CD4-positive, alpha-beta memory T cell (primary cell): ENCODE measurements around the gene ABHD17C. TPM values are rescaled to one million over a fixed set of nuclear protein-coding genes. Genes with fewer than 3 reads are reported as not detected.

Experiments used
- CTCF ChIA-PET: fragments of 350-600 bp; sonication (Branson Sonifier 250); formaldehyde crosslinking; loops from one replicate; lab custom pipeline; 2021; ENCODE audit warnings: inconsistent platforms; ENCODE audit not compliant: partially characterized antibody; lab: Charles Lee
- POLR2A ChIA-PET: fragments of 350-600 bp; sonication (Branson Sonifier 250); formaldehyde crosslinking; loops from one replicate; lab custom pipeline; 2021; ENCODE audit not compliant: partially characterized antibody; lab: Charles Lee
- DNase-seq, 5 donors: peaks; one replicate each; pipeline versions ENCODE4 v3.0.0 to v3.0.0-alpha.2; 2020 to 2022; ENCODE audit warnings: mixed read lengths in 1 of 5
- H3K27ac ChIP-seq: one replicate; pipeline ENCODE4 v1.7.0; 2013; ENCODE audit warnings: low read depth, low read length
- H3K27me3 ChIP-seq: 2 replicates; pipeline ENCODE4 v1.7.0; 2013; ENCODE audit warnings: mild to moderate bottlenecking, low read length, moderate library complexity; ENCODE audit not compliant: insufficient read depth
- H3K36me3 ChIP-seq: 2 replicates; pipeline ENCODE4 v1.7.0; 2013; ENCODE audit warnings: mild to moderate bottlenecking, low read length, moderate library complexity; ENCODE audit not compliant: insufficient read depth
- H3K4me1 ChIP-seq: 2 replicates; pipeline ENCODE4 v1.7.0; 2013; ENCODE audit warnings: mild to moderate bottlenecking, low read length, moderate library complexity; ENCODE audit not compliant: insufficient read depth
- H3K4me3 ChIP-seq, 2 donors: one replicate each; pipeline ENCODE4 v1.7.0; 2013; ENCODE audit warnings: low read length in 2 of 2, mild to moderate bottlenecking in 1 of 2
- H3K9me3 ChIP-seq, 2 donors: one replicate each; pipeline ENCODE4 v1.7.0; 2013; ENCODE audit warnings: low read length in 2 of 2, control low read depth in 1 of 2; ENCODE audit not compliant: control insufficient read depth in 1 of 2
- H3K27ac Mint-ChIP-seq, 7 donors: one replicate each; pipeline ENCODE4 v1.8.0; 2020 to 2021; ENCODE audit warnings: mixed read lengths in 7 of 7, mild to moderate bottlenecking in 6 of 7, inconsistent platforms in 3 of 7, moderate library complexity in 3 of 7
- H3K27me3 Mint-ChIP-seq, 2 donors: one replicate each; pipeline ENCODE4 v1.8.0; 2020 to 2021; ENCODE audit warnings: mixed read lengths in 2 of 2
- H3K36me3 Mint-ChIP-seq, 2 donors: one replicate each; pipeline ENCODE4 v1.8.0; 2020 to 2021; ENCODE audit warnings: mixed read lengths in 2 of 2, inconsistent platforms in 1 of 2, mild to moderate bottlenecking in 1 of 2
- H3K4me1 Mint-ChIP-seq, 4 donors: one replicate each; pipeline ENCODE4 v1.8.0; 2020 to 2021; ENCODE audit warnings: mixed read lengths in 4 of 4, mild to moderate bottlenecking in 1 of 4
- H3K4me3 Mint-ChIP-seq, 8 donors: one replicate each; pipeline ENCODE4 v1.8.0; 2020 to 2021; ENCODE audit warnings: mixed read lengths in 8 of 8, mild to moderate bottlenecking in 7 of 8, moderate library complexity in 6 of 8, inconsistent platforms in 3 of 8
- H3K9me3 Mint-ChIP-seq, 8 donors: one replicate each; pipeline ENCODE4 v1.8.0; 2020 to 2021; ENCODE audit warnings: mixed read lengths in 8 of 8, mild to moderate bottlenecking in 5 of 8, inconsistent platforms in 3 of 8, moderate library complexity in 1 of 8
- intact Hi-C: fragments of 100-400 bp; cut with micrococcal nuclease; formaldehyde crosslinking; loops from one replicate; pipeline ENCODE4 v1.15.1; 2023
- polyA plus RNA-seq, 2 donors: library from polyadenylated mRNA; unstranded; fragments of 300-500 nt; fragmentation: Illumina TruSeq; gene quantifications; one replicate each; pipeline ENCODE4 v1.2.3, GENCODE V29; 2021
- total RNA-seq, 2 experiments: library from RNA; stranded (reverse); gene quantifications; one replicate each; pipeline ENCODE4 v1.2.3, GENCODE V29; 2021

ABHD17C gene
- total and polyA plus RNA-seq, 4 experiments from 2014 or later: 0.32 to 3.8 (median 3.4) TPM

DNA sequence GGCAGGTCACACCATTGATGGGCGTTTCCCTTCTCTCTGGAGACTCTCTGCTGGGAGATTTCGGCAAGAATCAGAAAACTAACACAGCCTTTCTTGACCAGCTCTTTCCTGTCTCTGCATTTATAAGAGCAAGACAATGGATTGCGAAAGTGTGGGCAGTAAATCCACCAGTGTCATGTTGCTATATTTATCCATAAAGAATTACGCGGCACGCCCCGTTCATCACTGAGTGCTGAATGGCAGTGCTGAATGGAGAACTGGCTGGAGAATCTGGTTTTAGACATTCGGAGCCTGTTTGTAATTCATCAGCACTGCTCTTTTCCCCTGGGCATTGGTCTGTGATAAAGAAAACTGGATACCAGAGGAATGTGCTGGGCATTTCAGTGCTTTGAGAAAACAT, 82.0 kb downstream of the ABHD17C start:
- Mint-ChIP-seq H3K27ac (no peak overlapping the region), H3K4me1 (peaks cover 3 to 10% (median 5%) of the 10 kb centered on the region in 4 donors), H3K27me3 (peaks cover 9 to 28% of the 10 kb centered on the region in 2 donors), H3K36me3 (no peaks in the 10 kb centered on the region), H3K4me3 (no peak overlapping the region), H3K9me3 (no peaks in the 10 kb centered on the region)
- H3K4me1 ChIP-seq: peaks cover 5% of the 10 kb centered on the region
- H3K9me3 ChIP-seq: no peaks in the 10 kb centered on the region
- no peaks in the 10 kb centered on the region for H3K36me3 ChIP-seq
- POLR2A ChIA-PET: no interaction called here
- no peak overlapping the region for H3K27ac ChIP-seq
- H3K27me3 ChIP-seq: peaks cover 22% of the 10 kb centered on the region
- CTCF ChIA-PET: interaction anchor here (0.8 to 9.1 kb wide), 22 partner anchors 9 to 489 kb away, joined by 3 to 138 read pairs (median 6); no protein-coding TSS in a partner anchor
- DNase-seq: no peak
- no peak overlapping the region for H3K4me3 ChIP-seq
- intact Hi-C loops: no loop called here

DNA sequence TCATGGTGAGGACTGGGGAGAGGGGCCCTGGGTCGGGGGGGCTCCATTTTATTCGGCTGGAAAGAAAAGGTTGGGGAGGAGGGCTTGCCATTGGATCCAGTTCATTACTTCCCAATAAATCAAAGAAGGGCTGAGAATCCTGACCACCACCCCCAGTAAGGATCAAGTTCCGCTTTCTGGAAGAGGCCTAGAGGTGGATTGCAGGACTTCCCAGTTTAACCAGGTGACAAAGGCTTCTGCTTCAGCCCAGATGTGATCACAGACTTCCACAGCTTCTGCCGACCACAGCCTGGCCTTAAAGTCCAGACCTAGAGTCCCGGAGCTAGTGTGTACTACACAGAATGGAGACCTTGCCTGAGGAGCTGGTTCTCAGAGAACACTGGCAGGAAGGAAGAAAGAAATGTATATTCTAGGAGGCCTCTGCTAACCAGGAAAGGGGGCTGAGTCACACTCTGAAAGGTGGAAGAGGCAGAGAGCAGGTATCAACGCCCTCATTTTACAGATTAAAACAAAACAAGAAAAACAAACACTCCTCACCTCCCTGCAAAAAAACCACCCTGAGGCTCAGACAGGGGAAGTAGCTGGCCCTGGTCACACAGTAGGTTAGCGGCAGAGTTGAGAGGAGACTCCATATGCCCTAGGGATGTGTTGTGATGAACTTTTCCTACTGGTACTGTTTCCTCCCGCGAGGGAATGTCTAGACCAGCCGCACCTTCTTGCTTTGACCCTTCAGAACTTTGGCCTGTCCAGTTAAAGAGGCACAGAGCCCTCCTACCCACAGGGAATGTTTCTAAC, 82.9 kb downstream of the ABHD17C start:
- Histone ChIP-seq H3K9me3 (no peaks in the 10 kb centered on the region), H3K4me3 (no peak overlapping the region), H3K27me3 (peaks cover 22% of the 10 kb centered on the region), H3K4me1 (peaks cover 5% of the 10 kb centered on the region), H3K36me3 (no peaks in the 10 kb centered on the region), H3K27ac (no peak overlapping the region)
- DNase-seq: no peak
- POLR2A ChIA-PET: no interaction called here
- intact Hi-C loops: no loop called here
- CTCF ChIA-PET: interaction anchor here (1.9 to 9.1 kb wide), 4 partner anchors 8 to 325 kb away, joined by 8 to 138 read pairs (median 18); no protein-coding TSS in a partner anchor
- H3K36me3 Mint-ChIP-seq: no peaks in the 10 kb centered on the region
- no peak overlapping the region for H3K27ac Mint-ChIP-seq
- no peaks in the 10 kb centered on the region for H3K9me3 Mint-ChIP-seq
- peaks cover 5 to 15% (median 7%) of the 10 kb centered on the region in 4 donors for H3K4me1 Mint-ChIP-seq
- peaks cover 9 to 28% of the 10 kb centered on the region in 2 donors for H3K27me3 Mint-ChIP-seq
- peak overlapping the region in 2 of 8 donors; percentile 40 for H3K4me3 Mint-ChIP-seq

DNA sequence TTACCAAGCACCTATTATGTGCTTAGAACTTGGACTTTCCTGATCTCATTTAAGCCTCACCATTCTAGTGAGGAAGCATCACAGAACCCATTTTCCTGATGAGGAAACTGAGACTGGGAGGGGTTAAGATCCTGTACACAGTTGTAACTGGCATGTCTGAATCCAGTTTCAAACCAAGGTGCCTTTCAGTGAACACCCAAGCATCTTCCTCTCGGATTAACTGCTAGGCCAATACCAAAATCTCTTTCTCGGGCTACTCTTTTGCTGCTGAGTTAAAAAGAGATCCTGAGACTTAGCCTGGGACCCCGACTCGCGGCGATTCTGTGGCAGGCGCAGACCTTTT, 83.5 kb downstream of the ABHD17C start:
- H3K27ac ChIP-seq: no peak overlapping the region
- Mint-ChIP-seq H3K4me3 (no peak overlapping the region), H3K27ac (no peak overlapping the region), H3K36me3 (no peaks in the 10 kb centered on the region), H3K27me3 (peaks cover 9 to 28% of the 10 kb centered on the region in 2 donors), H3K4me1 (peaks cover 8 to 21% (median 12%) of the 10 kb centered on the region in 4 donors), H3K9me3 (no peaks in the 10 kb centered on the region)
- H3K36me3 ChIP-seq: no peaks in the 10 kb centered on the region
- ChIA-PET CTCF (interaction anchor here (9.1 kb wide), 1 partner anchor 325 kb away, joined by 138 read pairs; no protein-coding TSS in a partner anchor), POLR2A (no interaction called here)
- peaks cover 22% of the 10 kb centered on the region for H3K27me3 ChIP-seq
- intact Hi-C loops: no loop called here
- H3K9me3 ChIP-seq: no peaks in the 10 kb centered on the region
- no peak overlapping the region for H3K4me3 ChIP-seq
- no peak for DNase-seq
- H3K4me1 ChIP-seq: peaks cover 5% of the 10 kb centered on the region

DNA sequence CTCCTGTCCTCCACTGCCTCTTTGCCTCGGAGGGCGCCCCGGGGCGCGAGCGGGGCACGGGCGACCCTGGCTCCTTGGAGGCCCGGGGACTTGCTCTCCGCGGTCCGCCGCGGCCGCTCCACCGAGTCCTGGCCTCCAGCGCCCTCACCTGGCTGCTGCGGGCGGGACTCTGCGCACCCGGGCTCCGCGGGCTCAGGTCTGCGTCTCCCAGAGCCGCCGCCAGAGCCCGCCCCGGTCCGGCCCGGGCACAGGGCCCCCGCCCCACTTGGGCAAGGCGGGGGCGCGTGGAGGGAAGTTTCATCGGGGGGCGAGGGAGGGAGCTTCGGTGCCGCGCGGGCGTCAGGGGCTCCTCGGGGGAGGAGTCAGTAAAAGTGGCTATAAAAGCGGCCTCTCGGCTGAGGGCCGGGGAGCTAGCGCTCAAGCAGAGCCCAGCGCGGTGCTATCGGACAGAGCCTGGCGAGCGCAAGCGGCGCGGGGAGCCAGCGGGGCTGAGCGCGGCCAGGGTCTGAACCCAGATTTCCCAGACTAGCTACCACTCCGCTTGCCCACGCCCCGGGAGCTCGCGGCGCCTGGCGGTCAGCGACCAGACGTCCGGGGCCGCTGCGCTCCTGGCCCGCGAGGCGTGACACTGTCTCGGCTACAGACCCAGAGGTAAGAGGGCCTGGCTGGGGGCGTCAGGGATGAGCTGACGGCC, 84.0 kb downstream of the ABHD17C start, which contains the start of gene CEMIP:
Gene CEMIP (plus strand): TSS at position 407 of the 694 bp plus-strand sequence. CDS start 94,510 bp downstream, outside the sequence.
- peak in 2 of 5 donors; percentile 9 to 14 for DNase-seq
- no peak within 1 kb of the TSS for H3K4me3 ChIP-seq
- ChIA-PET CTCF (interaction anchor here (0.6 to 9.1 kb wide), 2 partner anchors 181 to 326 kb away, joined by 3 to 138 read pairs; no protein-coding TSS in a partner anchor), POLR2A (no interaction called here)
- H3K36me3 ChIP-seq: no peaks in the 10 kb centered on the region
- H3K9me3 ChIP-seq: no peaks in the 10 kb centered on the region
- no peak within 1 kb of the TSS for H3K27ac ChIP-seq
- H3K27me3 Mint-ChIP-seq: peaks cover 9 to 28% of the 10 kb centered on the region in 2 donors
- no peaks in the 10 kb centered on the region for H3K9me3 Mint-ChIP-seq
- H3K27me3 ChIP-seq: peaks cover 22% of the 10 kb centered on the region
- no peak within 1 kb of the TSS for H3K27ac Mint-ChIP-seq
- no peaks in the 10 kb centered on the region for H3K36me3 Mint-ChIP-seq
- peaks cover 8 to 25% (median 12%) of the 10 kb centered on the region in 4 donors for H3K4me1 Mint-ChIP-seq
- intact Hi-C loops: no loop called here
- H3K4me1 ChIP-seq: peaks cover 5% of the 10 kb centered on the region
- peak within 1 kb of the TSS in 7 of 8 donors; percentile 35 to 81 (median 76) for H3K4me3 Mint-ChIP-seq

DNA sequence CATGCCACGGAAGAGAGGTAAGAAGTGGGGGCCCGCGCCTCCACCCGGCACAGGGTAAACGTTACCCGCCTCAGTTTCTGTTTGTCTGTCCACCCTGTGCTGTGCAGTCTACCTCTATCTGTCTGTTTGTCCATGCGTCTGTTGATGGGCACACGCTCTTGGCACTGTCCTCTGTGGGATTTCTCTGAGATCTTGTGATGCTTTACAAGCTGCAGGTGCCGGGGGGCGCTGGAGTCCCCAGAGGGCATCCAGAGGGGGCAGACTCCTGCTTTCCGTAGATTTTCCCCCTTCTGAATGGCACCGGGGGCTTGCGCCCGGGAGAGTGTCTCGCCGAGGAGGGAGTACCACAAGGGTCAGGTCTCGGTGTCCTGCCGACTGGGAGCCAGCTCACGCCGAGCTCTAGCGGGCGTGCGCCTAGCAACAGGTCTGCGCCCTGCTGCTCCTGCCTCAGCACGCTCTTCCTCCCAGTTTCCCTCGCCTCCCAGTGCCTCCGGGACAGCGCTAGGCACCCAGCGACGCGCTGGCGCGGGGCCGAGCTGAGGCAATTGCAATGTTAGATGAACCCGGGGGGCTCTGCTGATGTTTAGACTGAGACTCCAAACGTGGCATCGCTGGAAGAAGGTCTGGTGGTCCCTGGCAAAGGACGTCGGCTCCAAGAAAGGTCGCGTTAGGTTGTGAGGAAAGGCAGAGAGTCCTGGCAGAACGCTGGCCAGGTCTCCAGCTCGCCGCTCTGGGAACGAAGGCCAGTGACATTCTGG, 84.7 kb downstream of the ABHD17C start:
- Mint-ChIP-seq H3K9me3 (no peaks in the 10 kb centered on the region), H3K27ac (no peak overlapping the region), H3K27me3 (peaks cover 9 to 28% of the 10 kb centered on the region in 2 donors), H3K4me1 (peaks cover 8 to 25% (median 12%) of the 10 kb centered on the region in 4 donors), H3K36me3 (no peaks in the 10 kb centered on the region), H3K4me3 (peak overlapping the region in 7 of 8 donors; percentile 35 to 81 (median 76))
- no peak overlapping the region for H3K4me3 ChIP-seq
- H3K9me3 ChIP-seq: no peaks in the 10 kb centered on the region
- ChIA-PET CTCF (interaction anchor here (0.6 to 9.1 kb wide), 3 partner anchors 180 to 486 kb away, joined by 3 to 138 read pairs (median 3); no protein-coding TSS in a partner anchor), POLR2A (no interaction called here)
- no peaks in the 10 kb centered on the region for H3K36me3 ChIP-seq
- peaks cover 5% of the 10 kb centered on the region for H3K4me1 ChIP-seq
- DNase-seq: no peak
- peaks cover 22% of the 10 kb centered on the region for H3K27me3 ChIP-seq
- H3K27ac ChIP-seq: no peak overlapping the region
- intact Hi-C loops: loop anchor here (10.0 kb wide), 1 partner anchor 55 kb away; no protein-coding TSS in a partner anchor

DNA sequence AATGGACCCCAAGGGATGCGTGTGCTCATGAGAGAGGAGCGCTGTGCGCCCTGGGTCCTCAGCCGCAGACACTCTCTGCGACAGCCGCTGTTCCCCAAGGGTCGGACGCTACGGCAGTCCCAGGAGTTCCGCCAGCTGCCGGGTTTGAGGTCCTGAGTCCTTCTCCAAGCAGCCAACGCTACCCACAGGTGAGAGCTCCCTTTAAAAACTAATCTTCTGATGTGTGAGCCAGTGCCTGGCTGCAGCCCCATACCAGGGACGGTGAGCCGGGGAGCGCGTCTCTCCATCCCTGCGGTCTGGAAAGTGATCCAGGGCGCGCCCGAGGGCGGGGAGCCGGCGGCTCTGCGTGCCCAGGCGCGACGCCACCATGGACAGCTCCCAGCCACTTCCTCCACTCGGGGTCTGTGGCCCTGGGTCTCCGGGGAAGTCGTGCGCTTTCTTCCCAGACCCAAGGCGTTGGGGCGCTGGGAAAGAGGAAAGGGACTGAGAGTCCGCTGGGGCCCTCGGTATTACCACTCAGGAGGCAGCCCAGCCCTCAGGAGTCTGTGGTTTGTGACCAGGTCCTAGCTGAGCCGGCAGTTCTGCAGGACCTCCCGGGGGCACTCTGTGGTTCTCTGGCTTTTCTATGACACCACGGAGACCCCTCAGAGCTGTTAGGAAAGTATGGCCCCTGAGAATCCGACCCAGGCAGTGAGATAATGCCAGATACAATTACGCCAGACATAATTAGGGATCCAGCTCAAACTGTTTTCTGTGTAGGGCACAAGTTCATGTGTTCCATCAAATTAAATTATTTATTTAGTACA, 85.5 kb downstream of the ABHD17C start:
- Histone ChIP-seq H3K4me3 (no peak overlapping the region), H3K4me1 (peaks cover 5% of the 10 kb centered on the region), H3K36me3 (no peaks in the 10 kb centered on the region), H3K27me3 (peaks cover 22% of the 10 kb centered on the region), H3K27ac (no peak overlapping the region), H3K9me3 (no peaks in the 10 kb centered on the region)
- Mint-ChIP-seq H3K9me3 (no peaks in the 10 kb centered on the region), H3K27ac (no peak overlapping the region), H3K4me3 (peak overlapping the region in 1 of 8 donors; percentile 81), H3K4me1 (peaks cover 8 to 25% (median 14%) of the 10 kb centered on the region in 4 donors), H3K36me3 (no peaks in the 10 kb centered on the region), H3K27me3 (peaks cover 11 to 28% of the 10 kb centered on the region in 2 donors)
- ChIA-PET POLR2A (no interaction called here), CTCF (interaction anchor here (1.1 to 9.1 kb wide), 2 partner anchors 327 to 486 kb away, joined by 3 to 138 read pairs; no protein-coding TSS in a partner anchor)
- intact Hi-C loops: loop anchor here (10.0 kb wide), 1 partner anchor 54 kb away; no protein-coding TSS in a partner anchor
- DNase-seq: no peak
